Anterior cingulate cortex (tissue), 58 donors: Measurements from ENCODE around the gene LRRTM4.
"Not testable (repeated sequence)": the region's sequence is repeated elsewhere in the genome, so short reads cannot be mapped to it uniquely, and the experiment has no call there.

Experiments used
- DNase-seq, 58 donors: peaks; one replicate each; lab custom pipeline; 2025; lab: John Stamatoyannopoulos, UW

LRRTM4 gene

DNA sequence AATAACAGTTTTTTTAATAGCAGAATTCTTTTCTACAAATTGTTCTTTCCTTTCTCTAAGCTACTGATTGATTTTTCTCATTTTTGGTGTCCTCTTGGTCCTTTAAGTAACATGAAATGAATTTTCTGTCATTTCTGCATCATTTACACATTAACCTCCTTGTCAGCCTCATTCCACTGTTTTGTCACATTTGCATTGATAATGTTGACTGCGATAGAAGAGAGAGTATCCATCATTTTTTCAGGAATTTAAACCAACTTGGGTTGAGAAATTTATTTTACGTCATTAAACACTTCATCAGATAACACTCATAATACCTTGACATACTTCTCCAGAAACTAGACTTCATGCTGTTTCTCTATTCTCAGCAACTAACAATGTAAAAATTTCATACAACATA lies 422.2 kb downstream of the LRRTM4 start:
- DNase-seq = no peak

DNA sequence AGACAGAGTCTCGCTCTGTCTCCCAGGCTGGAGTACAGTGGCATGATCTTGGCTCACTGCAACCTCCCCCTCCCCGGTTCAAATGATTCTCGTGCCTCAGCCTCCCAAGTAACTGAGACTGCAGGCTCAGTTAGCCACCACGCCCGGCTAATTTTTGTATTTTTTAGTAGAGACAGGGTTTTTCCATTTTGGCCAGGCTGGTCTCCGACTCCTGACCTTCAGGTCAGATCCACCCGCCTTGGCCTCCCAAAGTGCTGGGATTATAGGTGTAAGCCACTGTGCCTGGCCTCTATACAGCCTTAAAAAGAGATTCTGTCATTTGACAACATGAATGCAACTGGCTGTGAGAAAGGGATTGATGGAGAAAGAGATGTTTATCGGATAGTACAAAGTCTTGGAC lies 426.7 kb downstream of the LRRTM4 start:
- not testable (repeated sequence) for DNase-seq

DNA sequence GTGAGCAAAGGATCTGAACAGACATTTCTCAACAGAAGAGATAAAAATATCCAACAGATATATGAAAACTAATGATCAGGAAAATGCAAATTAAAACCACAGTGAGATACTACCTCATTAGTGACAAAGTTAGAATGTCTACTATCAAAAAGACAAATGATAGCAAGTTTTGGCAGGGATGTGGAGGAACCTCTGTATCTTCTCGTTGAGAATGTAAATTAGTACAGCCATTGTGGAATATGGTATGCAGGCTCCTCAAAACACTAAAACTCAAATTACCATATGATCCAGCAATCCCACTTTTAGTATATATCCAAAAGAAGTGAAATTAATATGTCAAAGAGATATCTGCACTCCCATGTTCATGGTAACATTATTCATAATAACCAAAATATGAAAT lies 427.1 kb downstream of the LRRTM4 start:
- no peak for DNase-seq

DNA sequence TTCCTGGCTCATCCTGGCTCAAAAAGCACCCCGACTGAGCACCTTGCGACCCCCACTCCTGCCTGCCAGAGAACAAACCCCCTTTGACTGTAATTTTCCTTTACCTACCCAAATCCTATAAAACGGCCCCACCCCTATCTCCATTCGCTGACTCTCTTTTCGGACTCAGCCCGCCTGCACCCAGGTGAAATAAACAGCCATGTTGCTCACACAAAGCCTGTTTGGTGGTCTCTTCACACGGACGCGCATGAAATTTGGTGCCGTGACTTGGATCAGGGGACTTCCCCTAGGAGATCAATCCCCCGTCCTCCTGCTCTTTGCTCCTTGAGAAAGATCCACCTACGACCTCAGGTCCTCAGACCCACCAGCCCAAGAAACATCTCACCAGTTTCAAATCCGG lies 433.8 kb downstream of the LRRTM4 start:
- DNase-seq = not testable (repeated sequence)

DNA sequence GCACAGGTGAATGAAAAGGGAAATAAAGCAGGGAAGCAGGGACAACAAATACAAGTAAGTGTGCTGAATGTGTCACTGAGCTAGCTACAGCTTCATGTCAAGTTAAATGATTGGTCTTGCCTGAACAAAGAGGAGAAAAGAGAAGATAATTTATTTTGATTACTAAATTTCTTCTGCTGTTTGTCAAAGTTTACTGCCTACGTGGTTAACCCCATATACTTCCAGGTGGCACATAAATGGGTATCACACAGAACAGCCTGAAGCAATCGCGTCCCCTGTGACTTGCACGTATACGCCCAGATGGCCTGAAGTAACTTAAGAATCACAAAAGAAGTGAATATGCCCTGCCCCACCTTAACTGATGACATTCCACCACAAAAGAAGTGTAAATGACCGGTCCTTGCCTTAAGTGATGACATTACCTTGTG lies 434.2 kb downstream of the LRRTM4 start:
- DNase-seq = no peak

DNA sequence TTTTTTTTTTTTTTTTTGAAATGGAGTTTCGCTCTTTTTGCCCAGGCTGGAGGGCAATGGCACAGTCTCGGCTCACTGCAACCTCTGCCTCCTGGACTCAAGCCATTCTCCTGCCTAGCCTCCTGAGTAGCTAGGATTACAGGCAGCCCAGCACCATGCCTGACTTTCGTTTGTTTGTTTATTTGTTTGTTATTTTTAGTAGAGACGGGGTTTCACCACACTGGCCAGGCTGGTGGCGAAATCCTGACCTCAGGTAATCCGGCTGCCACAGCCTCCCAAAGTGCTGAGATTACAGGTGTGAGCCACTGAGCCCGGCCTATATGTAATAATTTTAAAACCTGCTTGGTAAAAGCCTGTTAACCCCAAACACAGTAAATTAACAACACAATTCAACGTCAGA lies 435.7 kb downstream of the LRRTM4 start:
- no peak for DNase-seq

DNA sequence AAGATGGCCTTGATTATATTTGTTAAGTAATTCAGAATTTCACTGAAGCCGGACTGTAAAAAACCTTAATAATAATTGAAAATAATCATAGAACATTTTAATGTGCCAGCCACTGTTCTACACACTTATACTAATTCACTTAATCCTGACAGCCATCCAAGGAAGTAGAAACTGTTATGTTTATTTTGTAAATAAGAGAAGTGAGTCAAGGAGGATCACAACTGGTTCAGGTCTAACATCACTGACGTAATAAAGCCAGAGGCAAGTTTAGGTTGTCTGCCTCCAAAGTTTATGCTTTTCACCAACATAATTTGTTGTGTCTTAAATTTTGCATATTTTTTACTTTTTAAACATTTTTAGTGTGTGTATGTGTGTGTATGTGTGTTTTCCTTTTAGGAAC lies 436.1 kb downstream of the LRRTM4 start:
- DNase-seq = no peak

DNA sequence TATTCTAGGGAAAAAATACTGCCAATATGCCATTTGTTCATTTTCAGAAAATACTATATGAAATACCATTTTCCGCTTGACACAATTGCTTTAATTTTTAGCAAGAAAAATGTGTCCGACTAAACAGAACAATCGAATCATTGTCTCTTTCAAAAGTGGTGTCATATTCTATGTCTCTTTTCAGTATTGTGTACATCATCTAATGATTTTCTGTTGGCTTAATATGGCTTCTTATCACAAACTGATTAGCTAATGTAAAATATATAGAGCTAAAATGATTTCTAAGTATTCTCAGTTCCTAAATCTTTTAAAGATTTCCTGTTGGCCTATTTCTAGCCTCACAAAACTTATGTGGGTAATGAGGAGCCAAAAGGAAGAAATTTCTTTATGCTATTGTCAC lies 436.6 kb downstream of the LRRTM4 start:
- no peak for DNase-seq

DNA sequence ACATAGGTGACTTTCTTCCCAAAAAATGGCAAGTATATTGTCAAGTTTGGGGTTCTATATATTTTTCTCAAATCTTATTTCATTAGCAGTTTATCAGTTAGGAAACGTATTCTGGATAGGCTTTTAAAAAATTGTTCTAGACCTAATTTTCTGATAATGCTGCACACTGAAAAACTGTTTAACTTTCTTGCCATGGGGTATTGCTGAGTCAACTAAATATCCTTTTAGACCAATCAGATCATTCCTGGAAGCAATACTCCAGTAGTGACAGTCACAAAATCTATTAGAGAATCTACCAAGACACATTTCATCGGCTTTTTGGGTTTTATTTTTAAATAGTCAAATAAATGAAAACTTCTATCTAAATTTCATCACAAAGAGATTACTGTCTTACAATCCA lies 440.6 kb downstream of the LRRTM4 start:
- DNase-seq = no peak

DNA sequence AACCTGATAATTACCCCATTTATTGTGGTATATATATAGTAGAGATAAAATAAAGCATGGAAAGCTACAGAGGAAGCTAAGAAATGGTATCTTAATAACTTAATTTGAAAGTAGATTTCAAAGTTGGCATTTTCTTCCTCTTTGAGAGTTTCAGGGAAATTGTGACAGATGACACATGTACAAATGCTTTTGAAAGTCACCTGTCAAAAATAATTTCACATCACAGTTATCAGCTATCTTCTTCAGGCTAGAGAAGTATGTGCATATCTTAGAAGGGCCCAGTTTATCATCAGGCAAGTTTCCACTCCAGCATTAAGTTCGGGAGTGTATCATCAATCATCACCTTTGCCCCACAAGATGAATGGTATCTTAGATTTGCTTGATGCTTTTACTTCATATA lies 457.9 kb downstream of the LRRTM4 start:
- DNase-seq = no peak

DNA sequence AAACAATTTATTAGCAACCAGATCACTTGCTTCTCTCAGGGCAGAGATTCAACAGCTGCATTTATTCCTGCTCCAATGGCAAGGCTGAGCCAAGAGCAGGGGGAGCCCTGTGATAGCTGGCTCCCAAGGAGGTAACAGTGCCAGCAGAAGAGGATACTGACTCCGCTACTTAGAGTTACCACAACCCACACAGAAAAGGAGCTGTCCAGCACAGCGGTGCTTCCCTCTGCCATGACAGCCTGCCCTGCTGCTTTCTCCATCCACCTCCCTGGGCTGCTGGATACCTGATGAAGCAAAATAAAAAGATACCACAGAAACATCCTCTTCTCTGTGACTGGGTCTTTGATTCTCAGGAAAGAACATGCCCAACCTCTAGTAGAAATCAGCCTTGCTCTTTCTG lies 467.2 kb downstream of the LRRTM4 start:
- peak in 8 of 58 donors; percentile 1 to 18 (median 4) for DNase-seq

DNA sequence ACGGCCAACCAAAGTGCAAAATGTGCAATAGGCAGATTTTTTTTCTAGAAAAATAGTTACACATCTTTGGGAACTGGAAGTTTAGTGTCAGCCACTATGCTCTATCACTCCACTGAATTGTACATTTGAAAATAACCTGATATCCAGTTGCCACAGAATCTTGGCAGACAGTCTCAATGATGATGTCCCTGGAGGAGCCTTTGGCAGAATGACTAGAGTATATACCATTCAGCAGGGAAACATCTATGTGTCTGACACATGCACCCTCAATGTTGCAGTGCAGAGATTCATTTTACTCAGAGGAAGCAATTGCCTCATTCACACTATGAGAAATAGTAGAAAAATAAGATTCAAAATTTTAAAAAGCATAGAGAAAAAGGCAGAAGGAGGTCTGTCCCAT lies 475.8 kb downstream of the LRRTM4 start:
- no peak for DNase-seq

DNA sequence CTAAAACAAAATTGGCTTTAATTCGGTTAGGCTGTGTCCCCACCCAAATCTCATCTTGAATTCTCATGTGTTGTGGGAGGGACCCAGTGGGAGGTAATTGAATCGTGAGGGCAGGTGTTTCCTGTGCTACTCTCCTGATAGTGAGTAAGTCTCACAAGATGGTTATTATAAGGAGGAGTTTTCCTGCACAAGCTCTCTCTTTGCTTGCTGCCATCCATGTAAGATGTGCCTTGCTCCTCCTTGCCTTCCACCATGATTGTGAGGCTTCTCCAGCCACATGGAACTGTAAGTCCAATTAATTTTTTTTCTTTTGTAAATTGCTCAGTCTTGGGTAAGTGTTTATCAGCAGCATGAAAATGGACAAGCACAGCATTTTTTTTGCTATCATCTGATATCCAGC lies 476.7 kb downstream of the LRRTM4 start:
- DNase-seq = not testable (repeated sequence)

DNA sequence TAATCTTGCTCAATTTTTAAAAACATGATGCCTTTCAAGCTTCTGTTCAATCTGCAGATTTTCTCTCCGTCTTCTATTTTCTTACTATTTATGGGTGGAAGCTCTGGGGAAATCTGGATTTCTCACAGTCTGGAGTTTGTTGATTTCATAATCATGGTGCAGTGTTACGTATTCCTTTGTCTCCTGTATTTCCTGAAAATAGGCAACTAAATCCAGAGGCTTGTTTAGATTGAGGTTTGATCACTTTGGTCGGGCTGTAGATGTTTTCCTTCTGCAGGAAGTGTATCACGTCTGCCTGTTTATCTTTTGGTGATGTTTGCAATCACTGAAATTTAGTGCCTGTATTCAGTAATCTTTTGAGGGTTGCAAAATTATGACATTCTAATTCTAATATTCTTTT lies 487.7 kb downstream of the LRRTM4 start:
- no peak for DNase-seq

DNA sequence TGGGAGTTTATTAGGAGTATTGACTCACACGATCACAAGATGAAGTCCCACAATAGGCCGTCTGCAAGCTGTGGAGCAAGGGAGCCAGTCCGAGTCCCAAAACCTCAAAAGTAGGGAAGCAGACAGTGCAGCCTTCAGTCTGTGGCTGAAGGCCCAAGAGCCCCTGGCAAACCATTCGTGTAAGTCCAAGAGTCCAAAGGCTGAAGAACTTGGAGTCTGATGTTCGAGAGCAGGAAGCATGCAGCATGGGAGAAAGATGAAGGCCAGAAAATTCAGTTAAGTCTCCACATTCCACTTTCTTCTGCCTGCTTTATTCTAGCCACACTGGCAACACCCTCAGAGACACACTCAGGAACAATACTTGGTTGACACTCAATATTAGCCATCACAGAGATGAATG lies 492.9 kb downstream of the LRRTM4 start:
- DNase-seq = not testable (repeated sequence)

DNA sequence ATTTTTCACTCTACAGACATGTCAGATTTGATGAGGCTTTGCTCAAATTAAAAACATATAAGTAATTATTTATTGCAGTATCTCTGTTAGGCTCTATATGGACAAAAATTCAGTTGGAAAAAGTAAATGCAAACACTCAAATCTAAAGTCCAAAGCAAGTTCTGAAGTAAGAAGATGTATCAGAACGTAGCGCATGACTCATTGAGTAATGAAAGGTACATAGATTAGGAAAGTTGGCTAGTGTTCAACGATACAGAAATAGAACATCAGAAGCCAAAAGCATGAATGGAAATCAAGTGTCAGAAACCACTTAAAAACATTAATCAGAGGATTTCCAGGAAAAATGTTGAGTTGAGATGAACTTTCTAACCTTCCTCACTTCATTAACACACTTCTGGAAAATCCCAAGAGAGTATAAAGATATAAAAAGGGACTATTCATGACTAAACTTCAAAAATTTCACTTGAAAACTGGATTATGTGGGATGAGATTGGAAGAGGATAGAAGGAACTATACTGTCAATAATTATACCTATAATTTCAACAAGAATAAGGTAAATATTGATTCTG lies 494.1 kb downstream of the LRRTM4 start:
- DNase-seq = no peak

DNA sequence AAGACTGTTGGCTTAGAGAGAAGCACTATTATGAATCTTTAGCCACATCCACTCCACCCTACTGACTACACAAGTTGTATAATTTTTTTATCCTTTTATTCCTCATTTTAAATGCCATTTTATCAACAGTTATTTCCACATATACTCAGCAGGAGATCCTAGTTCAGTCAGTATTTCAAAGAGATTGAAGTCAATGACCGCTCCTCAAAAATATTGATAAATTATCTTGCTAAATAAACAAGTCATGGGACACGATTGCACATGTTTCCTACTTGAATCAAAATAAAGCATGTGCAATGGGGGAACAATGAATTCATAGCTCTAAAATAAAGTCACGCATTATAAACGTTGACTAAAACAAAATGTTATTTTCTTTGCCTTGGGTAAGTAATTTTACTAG lies 496.5 kb downstream of the LRRTM4 start:
- DNase-seq = no peak

DNA sequence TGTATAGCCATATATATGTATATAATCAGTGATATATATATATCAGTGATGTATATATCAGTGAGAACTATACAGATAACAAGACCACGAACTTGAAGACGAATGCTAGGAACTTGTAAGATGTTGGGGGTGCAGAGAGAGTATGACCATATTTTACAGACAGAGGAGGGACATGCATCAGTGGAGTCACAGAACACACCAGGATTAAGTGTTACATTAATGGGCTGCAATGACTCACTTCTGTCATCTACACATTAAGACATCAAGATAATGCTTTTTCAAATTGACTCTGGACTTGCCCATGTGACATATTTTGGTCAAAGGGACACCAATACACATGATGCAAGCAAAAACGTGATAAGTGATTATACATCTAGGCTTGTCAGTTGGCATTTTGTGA lies 501.0 kb downstream of the LRRTM4 start:
- no peak for DNase-seq

DNA sequence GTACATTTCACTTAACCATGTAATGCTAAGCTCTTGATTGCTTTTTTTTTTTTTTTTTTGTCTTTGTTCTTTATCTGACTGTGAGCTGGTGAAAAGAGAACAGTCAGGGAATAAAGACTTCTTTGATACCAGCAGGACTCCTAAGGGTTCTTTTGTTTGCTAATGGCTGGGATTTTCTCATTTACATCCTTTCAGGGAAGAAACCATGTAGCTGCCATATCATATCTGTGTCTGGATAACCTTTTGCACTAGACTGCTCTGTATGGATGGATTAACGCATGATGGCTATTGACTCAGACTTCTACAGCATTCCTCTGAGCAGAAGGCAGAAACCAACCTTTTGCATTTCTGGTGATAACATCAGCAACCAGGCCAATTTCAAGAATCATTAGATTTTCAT lies 504.0 kb downstream of the LRRTM4 start:
- DNase-seq = no peak

DNA sequence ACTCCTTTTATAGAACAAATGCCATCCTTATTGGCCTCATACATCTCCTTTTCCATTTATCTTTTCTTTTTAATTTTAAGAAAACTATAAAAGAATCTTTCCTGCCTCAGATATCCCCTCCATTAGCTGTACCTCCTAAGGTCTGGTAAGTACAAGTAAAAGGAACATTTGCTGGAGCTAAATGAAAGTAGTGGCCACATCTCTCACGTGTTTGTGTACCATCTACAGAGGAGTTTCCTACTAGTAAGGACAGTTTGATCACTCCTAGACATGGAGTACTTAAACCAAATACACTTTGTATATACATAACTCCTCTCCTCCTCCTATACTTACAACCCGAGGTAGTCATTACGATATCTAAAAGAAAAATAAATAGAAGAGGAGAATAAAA lies 504.8 kb downstream of the LRRTM4 start:
- DNase-seq = no peak

DNA sequence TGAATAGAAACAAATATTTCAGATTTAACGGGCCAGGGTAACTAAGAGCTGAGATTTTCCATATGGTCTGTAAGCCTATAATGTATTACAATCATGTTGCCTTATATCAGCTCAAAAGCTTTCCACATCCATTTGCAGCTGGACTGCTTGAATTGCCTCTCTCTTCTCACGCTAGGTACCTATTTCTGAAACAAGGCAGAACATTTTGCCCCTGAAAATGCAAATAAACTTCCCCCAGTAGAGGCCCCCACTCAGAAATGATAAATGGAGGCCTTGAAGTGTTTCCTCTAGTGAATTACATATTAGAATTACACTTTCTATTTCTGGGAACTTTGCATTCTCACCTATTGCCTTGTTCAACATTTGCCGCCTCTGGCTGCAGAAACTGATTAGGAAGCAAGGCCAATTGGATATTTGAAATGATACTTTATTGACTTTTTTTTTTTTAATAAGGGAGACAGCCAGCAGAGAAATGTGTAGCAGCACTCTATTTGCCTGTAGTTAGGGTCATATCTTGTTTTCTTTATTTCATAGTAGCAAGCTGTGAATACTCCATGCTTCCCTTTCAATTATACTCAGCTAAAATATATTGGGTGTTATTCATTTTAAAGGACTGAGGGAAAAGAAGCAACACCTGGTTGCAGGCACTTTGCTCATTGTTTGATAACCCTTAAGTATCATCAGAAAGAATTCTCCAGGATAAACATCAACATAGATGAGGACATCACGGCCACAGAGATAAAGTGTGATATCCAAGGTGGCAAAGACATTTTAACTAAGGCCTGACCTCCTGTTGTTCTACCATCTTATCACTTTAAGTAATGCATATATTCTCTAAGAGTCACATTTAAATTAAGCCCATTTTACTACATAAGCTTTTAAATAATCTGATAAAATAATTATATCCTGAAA lies 505.5 kb downstream of the LRRTM4 start:
- no peak for DNase-seq

DNA sequence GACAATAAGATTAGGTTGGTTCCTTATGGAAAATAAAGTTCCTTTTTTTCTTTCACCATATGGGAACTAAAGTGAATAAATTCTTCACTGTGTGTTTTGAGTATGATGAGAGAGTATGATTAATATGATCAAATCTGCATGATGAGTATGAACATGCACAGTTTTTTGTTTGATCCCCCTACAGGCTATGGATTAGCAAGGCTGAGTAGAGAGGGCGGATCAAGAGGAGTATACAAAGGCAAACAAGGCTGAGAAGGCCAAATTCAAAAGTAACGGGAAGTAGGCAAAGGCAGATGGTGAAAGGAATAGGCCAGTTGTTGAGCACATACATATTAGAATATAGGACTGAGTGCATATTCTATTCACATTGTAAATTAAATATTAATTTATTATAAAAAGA lies 508.2 kb downstream of the LRRTM4 start:
- no peak for DNase-seq
